NCI-H345 treated with DMSO at 0.1 percent for 48 hours (cell line): ENCODE data around the gene FILIP1L.

Experiments used
- DNase-seq: peaks from one replicate; lab custom pipeline; 2025; ENCODE audit not compliant: unreplicated experiment; lab: John Stamatoyannopoulos, UW

The FILIP1L gene

DNA sequence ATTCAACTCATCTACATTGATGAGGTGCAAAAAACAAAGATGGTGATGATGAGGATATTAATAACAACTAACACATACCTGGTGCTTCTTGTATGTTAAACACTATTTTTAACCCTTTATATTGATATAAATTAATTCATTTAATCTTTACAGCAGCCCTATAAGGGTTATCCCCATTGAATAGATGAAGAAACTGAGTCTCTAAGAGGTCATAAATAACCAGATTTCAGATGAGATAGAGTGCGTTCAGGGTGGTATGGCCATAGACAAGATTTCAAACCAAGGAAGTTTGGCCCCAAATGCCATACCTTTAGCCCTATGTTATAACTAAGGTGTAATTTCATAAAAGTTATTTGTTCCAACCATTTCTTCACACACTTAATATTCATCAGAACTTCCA, 214.1 kb downstream of the FILIP1L start:
- DNase-seq: no peak

GRCh38 chr3:99899603-99900002, 214.7 kb downstream of the FILIP1L start:
- no peak for DNase-seq

GRCh38 chr3:99896482-99896881, 217.8 kb downstream of the FILIP1L start:
- DNase-seq: no peak

DNA sequence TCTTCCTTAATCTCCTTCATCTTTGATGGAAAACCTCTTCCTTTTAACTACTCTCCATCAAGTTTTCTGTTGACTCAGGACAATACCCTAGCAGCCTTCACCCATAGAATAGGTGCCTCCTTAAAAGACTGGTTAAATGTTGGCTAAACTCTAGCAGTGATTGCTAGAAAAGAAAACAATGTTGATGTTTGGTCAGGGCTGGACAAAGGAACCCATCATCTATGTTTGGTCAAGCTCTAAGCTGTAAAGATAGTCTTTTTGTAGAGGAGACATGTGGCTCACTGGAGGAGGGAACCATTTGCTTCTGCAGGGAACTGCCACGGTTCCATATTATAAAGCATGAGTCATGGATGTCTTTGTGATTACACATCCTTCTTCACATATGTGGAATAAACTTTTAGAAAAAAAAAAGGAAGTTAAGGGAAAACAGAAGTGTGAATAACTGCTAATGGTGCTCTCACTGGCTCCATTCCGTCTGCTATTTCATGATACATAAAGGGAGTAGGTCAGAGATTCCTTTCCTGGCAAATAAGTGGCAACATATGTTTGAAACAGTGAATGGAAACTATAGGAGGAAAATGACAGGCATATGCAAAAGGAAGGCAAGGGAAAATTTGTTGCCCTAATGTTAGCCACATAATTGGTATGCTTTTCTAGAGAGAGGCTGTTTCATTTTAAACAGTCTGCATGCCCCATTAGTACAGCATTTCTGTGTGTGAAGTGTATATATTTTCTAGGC, 218.4 kb downstream of the FILIP1L start:
- no peak for DNase-seq

DNA sequence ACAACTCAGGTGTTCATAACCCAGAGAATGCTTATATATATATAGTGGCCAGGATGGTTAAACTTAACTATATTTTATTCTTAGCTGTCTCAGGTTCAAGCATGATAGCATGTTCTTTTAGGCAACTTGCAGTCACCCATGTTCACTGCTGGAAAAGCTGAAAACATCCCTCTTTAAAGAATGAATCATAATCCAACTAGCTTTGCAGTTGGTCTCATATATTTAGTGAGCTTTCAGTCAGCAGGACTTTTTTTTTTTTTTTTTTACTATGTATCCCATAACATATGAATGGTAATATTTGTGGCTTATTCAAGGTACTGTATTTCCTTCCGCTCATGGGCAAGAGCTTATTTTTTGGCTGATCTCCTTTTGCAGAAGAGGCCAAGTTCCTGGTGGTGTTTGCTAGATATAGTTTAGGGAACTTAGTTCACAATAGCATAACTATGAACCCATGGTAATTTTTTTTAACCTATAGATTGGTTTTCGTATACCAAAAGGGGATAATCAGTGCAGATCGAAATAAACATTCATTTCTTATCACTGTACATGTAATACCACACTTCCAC, 219.1 kb downstream of the FILIP1L start:
- DNase-seq: no peak

GRCh38 chr3:99892332-99892731, 222.0 kb downstream of the FILIP1L start:
- DNase-seq: no peak

DNA sequence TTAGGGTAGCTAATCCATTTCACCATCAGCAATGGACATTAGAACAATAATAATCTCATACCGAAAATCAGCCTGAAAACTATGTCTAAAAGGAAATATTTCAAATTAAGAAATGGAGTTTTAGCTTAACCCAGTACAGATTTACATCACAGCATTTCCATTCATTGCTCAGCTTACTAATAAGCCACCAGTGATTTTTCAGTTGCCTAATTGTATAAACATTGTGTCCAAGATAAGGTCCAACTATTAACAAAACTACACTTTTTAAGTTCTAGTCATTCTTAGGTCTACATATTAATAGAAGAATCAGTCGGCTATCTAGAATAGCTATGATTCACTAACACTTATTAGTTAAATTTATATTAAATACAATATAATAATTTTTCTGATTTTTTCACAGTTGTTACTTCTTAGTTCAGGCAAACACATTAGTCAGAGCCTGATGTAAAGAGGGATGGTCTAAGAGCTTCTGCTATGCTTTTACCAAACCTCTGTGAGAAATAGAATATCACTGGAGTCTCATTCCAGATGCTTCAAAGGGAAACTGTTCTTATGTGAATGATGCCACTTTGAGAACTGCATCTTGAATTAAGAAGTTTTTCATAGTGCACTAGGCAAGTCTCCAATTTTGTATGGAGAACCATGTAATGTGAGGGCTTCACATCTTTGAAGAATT, 222.6 kb downstream of the FILIP1L start:
- DNase-seq: no peak

- DNase-seq: no peak
These were observed 228.4 kb downstream of the FILIP1L start for GRCh38 chr3:99885851-99886250.

- no peak for DNase-seq
These were observed 229.2 kb downstream of the FILIP1L start for GRCh38 chr3:99885085-99885484.

GRCh38 chr3:99884484-99884883, 229.8 kb downstream of the FILIP1L start:
- no peak for DNase-seq

- no peak for DNase-seq
These were observed 230.6 kb downstream of the FILIP1L start for GRCh38 chr3:99883693-99884092.

DNA sequence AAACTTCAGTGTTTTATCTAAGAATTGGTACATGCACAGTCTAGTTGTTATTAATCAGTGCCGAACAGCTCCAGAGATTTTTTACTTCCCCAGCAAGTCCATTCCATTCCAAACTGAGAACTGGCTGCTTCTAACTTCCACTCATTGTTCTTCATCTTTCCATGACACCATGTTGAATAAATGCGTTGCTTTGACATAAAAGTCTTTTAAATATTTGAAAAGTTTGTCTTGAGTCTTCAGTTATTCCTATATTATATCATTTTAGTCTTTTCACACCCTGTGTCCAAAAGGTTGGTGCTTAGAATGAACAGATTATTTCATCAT, 231.2 kb downstream of the FILIP1L start:
- DNase-seq: no peak

DNA sequence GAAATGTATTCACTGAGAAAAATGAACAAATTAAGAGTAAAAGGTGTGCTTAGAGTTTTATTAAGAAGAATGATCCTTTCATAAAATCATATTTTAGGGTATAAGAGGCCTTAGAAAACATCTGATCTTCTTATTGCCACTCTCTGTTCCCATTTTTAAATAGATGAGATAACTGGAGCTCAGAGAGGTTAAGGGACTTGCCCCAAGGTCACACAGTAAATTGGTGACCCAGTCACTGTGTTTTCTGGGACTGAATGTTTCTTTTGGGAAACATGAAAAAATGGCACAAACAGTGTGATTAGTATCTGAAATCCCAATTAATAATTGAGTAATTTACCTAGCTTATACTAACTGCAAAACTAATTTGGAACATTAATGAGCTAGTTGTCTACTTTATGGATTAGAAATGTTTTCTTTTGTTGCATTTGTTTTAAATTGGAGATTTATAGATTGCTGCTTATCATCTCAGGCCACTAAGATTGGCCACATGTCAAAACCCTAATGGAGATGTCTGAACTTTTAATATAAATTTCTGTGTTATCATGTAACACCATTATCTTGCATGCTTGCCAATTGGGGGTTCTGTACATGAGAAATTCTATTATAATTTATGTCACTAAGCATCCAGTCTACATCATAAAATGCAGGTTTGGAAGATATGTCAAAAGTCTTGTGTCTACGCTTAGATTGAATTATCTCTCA, 231.7 kb downstream of the FILIP1L start:
- no peak for DNase-seq

DNA sequence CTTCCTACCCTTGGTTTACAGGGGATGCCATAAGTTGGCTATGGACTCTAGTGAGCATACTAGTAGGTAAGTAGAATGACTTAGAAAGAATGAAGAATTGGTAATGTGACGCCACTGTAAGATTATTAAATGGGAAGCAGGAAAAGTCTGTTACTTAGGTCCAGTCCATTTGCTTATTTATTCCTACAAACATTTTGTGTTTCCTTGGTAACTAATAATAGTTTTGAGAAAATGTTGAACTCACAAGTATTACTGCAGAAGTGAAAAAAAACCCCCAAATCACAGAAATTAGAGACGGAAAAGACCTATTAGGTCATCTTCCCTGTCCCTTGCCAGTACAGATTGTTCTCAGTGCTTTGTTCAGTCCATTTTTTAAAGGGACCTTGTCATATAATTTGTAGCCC, 233.2 kb downstream of the FILIP1L start:
- DNase-seq: no peak

GRCh38 chr3:99879275-99879674, 235.0 kb downstream of the FILIP1L start:
- DNase-seq: no peak

- DNase-seq: no peak
These were observed 236.3 kb downstream of the FILIP1L start for GRCh38 chr3:99878005-99878404.

DNA sequence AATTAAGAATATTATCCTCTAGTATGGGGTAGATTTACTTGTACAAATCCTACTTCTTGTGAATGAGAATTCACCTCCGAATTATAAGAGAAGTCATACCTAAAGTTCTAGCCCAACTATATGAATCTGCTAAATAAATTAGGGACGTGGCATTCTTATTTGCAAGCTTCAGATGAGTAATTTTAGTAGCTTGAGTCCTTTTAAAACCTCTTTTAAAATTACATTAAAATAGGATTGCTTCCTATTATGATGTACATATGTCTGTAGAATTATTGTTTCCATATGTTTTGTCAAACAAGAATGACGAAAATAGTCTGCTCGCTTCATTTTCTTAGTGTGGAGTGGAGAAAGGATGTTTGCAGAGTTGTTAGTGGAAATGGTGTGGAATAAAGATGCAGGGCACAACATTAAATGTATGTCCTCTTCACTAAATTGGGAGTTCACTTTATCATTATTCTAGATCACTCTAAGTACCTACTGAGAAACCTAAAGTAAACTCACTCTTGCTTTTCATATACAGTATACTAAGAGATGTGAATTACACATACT, 237.2 kb downstream of the FILIP1L start:
- no peak for DNase-seq

DNA sequence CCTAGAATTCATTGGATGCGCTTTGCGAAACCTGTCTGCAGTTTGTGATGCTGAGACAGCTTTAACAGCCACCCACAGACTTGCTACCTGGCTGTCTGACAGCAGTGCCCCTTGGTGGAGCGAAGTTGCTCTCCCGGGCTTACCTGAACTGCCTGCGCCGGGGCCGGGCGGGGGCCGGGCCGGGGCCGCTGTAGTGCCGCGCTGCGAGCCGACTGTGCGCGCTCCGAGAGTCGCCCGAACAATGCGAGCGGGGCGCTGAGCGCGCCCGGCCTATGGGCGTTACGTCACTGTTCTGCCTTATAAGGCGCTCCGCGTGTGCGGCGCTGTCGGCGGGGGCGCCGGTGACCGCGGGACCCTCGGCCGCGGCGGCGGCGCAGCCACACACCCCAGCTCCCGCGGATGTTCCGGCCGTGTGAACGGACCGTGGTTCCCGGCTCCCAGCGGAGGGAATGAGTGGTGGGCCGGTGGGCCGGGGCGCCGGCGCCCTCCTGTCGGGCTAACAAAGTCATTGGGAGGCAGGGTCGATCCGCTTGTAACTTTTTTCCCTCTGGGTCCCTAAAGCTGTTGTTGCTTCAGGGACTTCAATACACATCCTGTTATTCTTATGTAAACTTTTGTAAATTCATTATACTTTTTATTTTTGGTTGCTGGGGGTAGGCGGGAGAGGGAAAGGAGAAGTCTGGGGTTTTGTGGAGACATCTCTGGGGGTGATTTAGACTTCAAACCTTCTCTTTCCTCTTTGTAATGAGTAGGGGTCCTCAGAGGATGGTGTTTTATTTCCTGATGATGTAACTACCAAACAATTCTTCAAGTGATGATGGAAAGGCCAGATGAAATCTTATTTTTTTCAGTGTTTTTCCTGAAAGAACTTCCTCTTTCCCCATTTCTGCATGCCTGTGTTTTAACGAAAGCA, 238.1 kb downstream of the FILIP1L start:
- no peak for DNase-seq

GRCh38 chr3:99875581-99875928, 238.7 kb downstream of the FILIP1L start:
- DNase-seq: no peak

DNA sequence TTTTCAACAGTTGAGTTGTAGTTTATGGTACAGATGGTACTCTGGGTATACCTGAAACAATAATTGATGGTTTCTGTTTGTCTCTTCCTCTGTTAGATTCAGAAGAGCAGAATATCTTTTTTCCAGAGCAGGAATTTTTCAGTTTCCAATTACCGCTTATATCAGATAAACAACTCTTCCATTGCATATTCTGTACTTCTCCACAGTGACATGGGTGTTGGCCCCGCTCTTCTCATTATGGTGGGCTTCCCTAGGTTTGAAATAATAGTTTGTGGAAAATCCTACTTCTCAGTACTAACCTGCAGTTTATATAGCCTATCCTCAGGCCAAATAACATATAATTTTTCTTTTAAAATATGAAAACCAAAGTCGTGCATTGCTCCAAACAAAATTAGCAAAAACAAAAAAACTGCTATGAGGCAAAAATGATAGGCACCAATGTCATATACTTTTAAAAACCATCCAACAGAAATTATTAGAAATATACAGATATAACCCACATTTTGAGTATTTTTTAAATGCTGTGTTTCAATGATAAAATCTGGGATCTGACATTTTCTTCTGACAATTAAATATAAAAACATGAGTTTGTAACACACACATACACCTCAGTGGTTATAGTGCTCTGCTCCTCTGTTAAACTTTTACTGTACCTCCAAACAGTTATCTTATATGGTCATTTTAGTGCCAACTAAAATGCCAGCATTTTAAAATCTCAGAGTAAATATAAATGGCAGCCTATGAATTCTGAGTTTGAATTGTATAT, 239.9 kb downstream of the FILIP1L start:
- DNase-seq: no peak
